Adrenal gland (tissue), 5 donors: Measurements from ENCODE around the gene TRAPPC12.

Experiments
- CTCF ChIP-seq, 6 experiments: fragments of 450-650 bp in 4 of 6; fragments of 200-600 bp in 2 of 6; sonication (generic) in 1 of 6; IDR thresholded peaks; 1 replicate in 5 of 6; 2 replicates in 1 of 6; pipeline versions ENCODE4 v1.5.1 to v1.8.0; 2016 to 2021; ENCODE audit warnings: antibody characterized with exemption in 6 of 6, mild to moderate bottlenecking in 2 of 6, moderate library complexity in 1 of 6
- POLR2A ChIP-seq, 2 donors: fragments of 450-650 bp; IDR thresholded peaks; one replicate each; pipeline ENCODE4 v1.6.1; 2017; ENCODE audit warnings: antibody characterized with exemption in 2 of 2, mild to moderate bottlenecking in 2 of 2, moderate library complexity in 1 of 2
- donor health status: DM: no; HTN: no; CAD: no.

GRCh38 chr2:3520591-3520990 is 141.1 kb downstream of the TRAPPC12 start:
- no peak for TF ChIP-seq CTCF (IDR thresholded peaks at IDR 0.05)
- TF ChIP-seq POLR2A (IDR thresholded peaks at IDR 0.05), result no peak
